DOHH2 (cell line): Measurements from ENCODE around the gene EEA1.

Experiments
- H3F3A ChIP-seq: fragments of 200-600 bp; sonication (generic), shearing (Covaris generic); 2 replicates; pipeline ENCODE4 v1.6.0; 2016; ENCODE audit warnings: antibody characterized with exemption, mild to moderate bottlenecking; ENCODE audit not compliant: control insufficient read depth, insufficient read depth
- H3K27ac ChIP-seq: fragments of 200-600 bp; sonication (generic); 2 replicates; pipeline ENCODE4 v1.5.1; 2014; ENCODE audit warnings: low read depth, mild to moderate bottlenecking, low read length, moderate library complexity
- H3K27me3 ChIP-seq: fragments of 200-600 bp; sonication (generic); 2 replicates; pipeline ENCODE4 v1.6.1; 2014; ENCODE audit warnings: mild to moderate bottlenecking, low read length, mixed read lengths; ENCODE audit not compliant: control insufficient read depth
- H3K36me3 ChIP-seq: fragments of 200-600 bp; sonication (generic); 2 replicates; pipeline ENCODE4 v1.6.1; 2014; ENCODE audit warnings: mild to moderate bottlenecking, low read length, moderate library complexity, mixed read lengths; ENCODE audit not compliant: control insufficient read depth
- H3K4me1 ChIP-seq: fragments of 200-600 bp; sonication (generic); 2 replicates; pipeline ENCODE4 v1.6.1; 2014; ENCODE audit warnings: mild to moderate bottlenecking, low read length, mixed read lengths; ENCODE audit not compliant: control insufficient read depth
- H3K4me2 ChIP-seq: fragments of 200-600 bp; sonication (generic); 2 replicates; pipeline ENCODE4 v1.6.0; 2014; ENCODE audit warnings: mild to moderate bottlenecking, low read length, moderate library complexity
- H3K4me3 ChIP-seq: fragments of 200-600 bp; sonication (generic); 2 replicates; pipeline ENCODE4 v1.5.1; 2014; ENCODE audit warnings: mild to moderate bottlenecking, low read length, mixed read lengths
- H3K79me2 ChIP-seq: fragments of 200-600 bp; sonication (generic); 2 replicates; pipeline ENCODE4 v1.6.1; 2014; ENCODE audit warnings: mild to moderate bottlenecking, low read length, mixed read lengths; ENCODE audit not compliant: control insufficient read depth
- H3K9me2 ChIP-seq: fragments of 200-600 bp; sonication (generic); replicated peaks from 2 replicates; pipeline ENCODE4 v1.6.1; 2014; ENCODE audit warnings: mild to moderate bottlenecking, low read length, mixed read lengths; ENCODE audit not compliant: control insufficient read depth
- H3K9me3 ChIP-seq: fragments of 200-600 bp; sonication (generic); 2 replicates; pipeline ENCODE4 v1.6.1; 2014; ENCODE audit warnings: antibody characterized with exemption, low read length, mixed read lengths; ENCODE audit not compliant: control insufficient read depth, insufficient read depth
- H4K20me1 ChIP-seq: fragments of 200-600 bp; sonication (generic); 2 replicates; pipeline ENCODE4 v1.6.0; 2014; ENCODE audit warnings: low read depth, mild to moderate bottlenecking, antibody characterized with exemption, low read length, moderate library complexity; ENCODE audit not compliant: control insufficient read depth, insufficient read depth
- CTCF ChIP-seq: fragments of 200-600 bp; sonication (generic); IDR thresholded peaks from one replicate; pipeline ENCODE4 v1.5.1; 2014; ENCODE audit warnings: antibody characterized with exemption, mild to moderate bottlenecking, low read depth, low read length; ENCODE audit not compliant: poor library complexity, severe bottlenecking
- EZH2phosphoT487 ChIP-seq: fragments of 200-600 bp; sonication (generic); IDR thresholded peaks from 2 replicates; pipeline ENCODE4 v1.6.1; 2017; ENCODE audit warnings: borderline replicate concordance, mild to moderate bottlenecking, antibody characterized with exemption, low read length, moderate library complexity, mixed read lengths

EEA1 gene

GRCh38 chr12:92733181-92733580, 195.9 kb downstream of the EEA1 start:
- Histone ChIP-seq H3K79me2 (no peaks in the 10 kb centered on the region), H3K36me3 (no peaks in the 10 kb centered on the region), H3F3A (no peaks in the 10 kb centered on the region), H3K9me2 (no peaks in the 10 kb centered on the region), H3K4me2 (no peak overlapping the region), H3K9me3 (no peaks in the 10 kb centered on the region), H3K27me3 (peaks cover 5% of the 10 kb centered on the region; the same call in 1 of the 2 replicates), H3K4me1 (no peaks in the 10 kb centered on the region), H4K20me1 (no peaks in the 10 kb centered on the region), H3K4me3 (no peak overlapping the region), H3K27ac (no peak overlapping the region)
- TF ChIP-seq CTCF (no peak), EZH2phosphoT487 (no peak)

GRCh38 chr12:92732716-92733115, 196.4 kb downstream of the EEA1 start:
- Histone ChIP-seq H3K27ac (no peak overlapping the region), H4K20me1 (no peaks in the 10 kb centered on the region), H3K9me3 (no peaks in the 10 kb centered on the region), H3K4me1 (no peaks in the 10 kb centered on the region), H3K4me2 (no peak overlapping the region), H3K36me3 (no peaks in the 10 kb centered on the region), H3K27me3 (peaks cover 5% of the 10 kb centered on the region; the same call in 1 of the 2 replicates), H3F3A (no peaks in the 10 kb centered on the region), H3K79me2 (no peaks in the 10 kb centered on the region), H3K9me2 (no peaks in the 10 kb centered on the region), H3K4me3 (no peak overlapping the region)
- no peak for TF ChIP-seq EZH2phosphoT487
- no peak for TF ChIP-seq CTCF

GRCh38 chr12:92732216-92732615, 196.9 kb downstream of the EEA1 start:
- Histone ChIP-seq H3K27me3 (peaks cover 5% of the 10 kb centered on the region; the same call in 1 of the 2 replicates), H3K9me2 (no peaks in the 10 kb centered on the region), H3K4me1 (no peaks in the 10 kb centered on the region), H3K27ac (no peak overlapping the region), H3K4me3 (no peak overlapping the region), H4K20me1 (no peaks in the 10 kb centered on the region), H3K4me2 (no peak overlapping the region), H3F3A (no peaks in the 10 kb centered on the region), H3K36me3 (no peaks in the 10 kb centered on the region), H3K79me2 (no peaks in the 10 kb centered on the region), H3K9me3 (no peaks in the 10 kb centered on the region)
- TF ChIP-seq CTCF (no peak), EZH2phosphoT487 (no peak)

DNA sequence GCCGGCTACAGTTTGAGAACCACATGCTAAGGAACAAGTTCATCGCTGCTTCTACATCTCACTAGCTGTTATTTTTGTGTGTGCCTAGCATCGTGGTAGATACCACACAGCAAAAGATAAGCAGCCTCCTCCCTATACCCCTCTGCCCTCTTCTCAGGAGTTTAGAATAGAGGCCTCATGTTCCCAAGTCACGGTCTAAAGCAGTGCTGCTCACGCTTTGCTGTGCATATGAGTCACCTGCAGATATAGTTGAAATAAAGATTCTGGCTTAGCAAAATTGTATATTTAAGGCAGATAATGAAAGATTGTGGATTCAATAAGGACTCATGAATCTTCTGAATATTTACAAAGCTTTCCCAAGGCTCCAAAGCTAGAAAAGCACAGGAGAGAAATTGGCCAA, 198.3 kb downstream of the EEA1 start:
- Histone ChIP-seq H3K9me3 (no peaks in the 10 kb centered on the region), H3K79me2 (no peaks in the 10 kb centered on the region), H3K36me3 (no peaks in the 10 kb centered on the region), H3K27ac (no peak overlapping the region), H3K9me2 (no peaks in the 10 kb centered on the region), H3K27me3 (peaks cover 5% of the 10 kb centered on the region; the same call in 1 of the 2 replicates), H3K4me1 (no peaks in the 10 kb centered on the region), H3K4me2 (no peak overlapping the region), H3K4me3 (no peak overlapping the region), H4K20me1 (no peaks in the 10 kb centered on the region), H3F3A (no peaks in the 10 kb centered on the region)
- TF ChIP-seq EZH2phosphoT487 = no peak
- TF ChIP-seq CTCF = no peak
